DND-41 (cell line): ENCODE data around the gene CSRP1.

ENCODE experiments used
- ATAC-seq: fragments of 200-7000 bp; cut with Tn5 transposase; 3 replicates; pipeline ENCODE4 v1.9.1; 2021; ENCODE audit warnings: low read depth; ENCODE audit not compliant: insufficient read depth
- DNase-seq: peaks from one replicate; pipeline ENCODE4 v3.0.0-alpha.2; 2020
- H2AFZ ChIP-seq: 2 replicates; pipeline ENCODE4 v1.6.0; 2012; ENCODE audit warnings: low read depth, low read length
- H3K27ac ChIP-seq: 2 replicates; pipeline ENCODE4 v1.5.1; 2012; ENCODE audit warnings: low read length, inconsistent platforms
- H3K27me3 ChIP-seq: fragments of 200-600 bp; sonication (generic); 2 replicates; pipeline ENCODE4 v1.6.0; 2012; ENCODE audit warnings: low read length, mild to moderate bottlenecking, inconsistent platforms; ENCODE audit not compliant: insufficient read depth, poor library complexity
- H3K36me3 ChIP-seq: 2 replicates; pipeline ENCODE4 v1.5.1; 2012; ENCODE audit warnings: low read length, inconsistent platforms; ENCODE audit not compliant: insufficient read depth
- H3K4me1 ChIP-seq: 2 replicates; pipeline ENCODE4 v1.5.1; 2012; ENCODE audit warnings: mild to moderate bottlenecking, low read length; ENCODE audit not compliant: insufficient read depth
- H3K4me2 ChIP-seq: 2 replicates; pipeline ENCODE4 v1.6.0; 2012; ENCODE audit warnings: mild to moderate bottlenecking, moderate library complexity, low read length, inconsistent platforms; ENCODE audit not compliant: insufficient read depth
- H3K4me3 ChIP-seq, 2 experiments: fragments of 200-600 bp in 1 of 2; shearing (Covaris generic) in 1 of 2; 2 replicates each; pipeline ENCODE4 v1.5.1; 2012 to 2016; ENCODE audit warnings: inconsistent platforms in 2 of 2, low read length in 2 of 2, mild to moderate bottlenecking in 2 of 2, low read depth in 1 of 2, moderate library complexity in 1 of 2
- H3K79me2 ChIP-seq: 2 replicates; pipeline ENCODE4 v1.6.0; 2012; ENCODE audit warnings: low read length, inconsistent platforms; ENCODE audit not compliant: insufficient read depth
- H3K9ac ChIP-seq: 2 replicates; pipeline ENCODE4 v1.6.0; 2012; ENCODE audit warnings: low read depth, mild to moderate bottlenecking, inconsistent platforms, low read length, moderate library complexity
- H3K9me3 ChIP-seq: 2 replicates; pipeline ENCODE4 v1.5.1; 2012; ENCODE audit warnings: low read length, moderate library complexity, mild to moderate bottlenecking, inconsistent platforms; ENCODE audit not compliant: insufficient read depth, severe bottlenecking
- H4K20me1 ChIP-seq: 2 replicates; pipeline ENCODE4 v1.6.0; 2012; ENCODE audit warnings: low read length; ENCODE audit not compliant: insufficient read depth
- CTCF ChIP-seq: IDR thresholded peaks from 2 replicates; pipeline ENCODE4 v1.5.1; 2012; ENCODE audit warnings: borderline replicate concordance, low read length, moderate library complexity, mild to moderate bottlenecking; ENCODE audit not compliant: poor library complexity, severe bottlenecking; ENCODE audit errors: extremely low read depth
- EZH2 ChIP-seq: IDR thresholded peaks from 3 replicates; pipeline ENCODE4 v1.6.1; 2012; ENCODE audit warnings: borderline replicate concordance, low read depth, mild to moderate bottlenecking, moderate library complexity, low read length, inconsistent platforms; ENCODE audit not compliant: severe bottlenecking

Gene CSRP1

GRCh38 chr1:201490708-201491131, 16.2 kb downstream of the CSRP1 start:
- H3K79me2 ChIP-seq: no peaks in the 10 kb centered on the region
- TF ChIP-seq CTCF (no peak), EZH2 (no peak)
- no peak overlapping the region for H3K9ac ChIP-seq
- no peak overlapping the region for H3K4me3 ChIP-seq
- no peak overlapping the region for H3K4me2 ChIP-seq
- peaks cover 75% of the 10 kb centered on the region for H3K36me3 ChIP-seq
- no peaks in the 10 kb centered on the region for H3K9me3 ChIP-seq
- no peak overlapping the region for H3K27ac ChIP-seq
- DNase-seq: no peak
- H3K4me1 ChIP-seq: no peaks in the 10 kb centered on the region
- H2AFZ ChIP-seq: no peak overlapping the region
- H4K20me1 ChIP-seq: peaks cover 3% of the 10 kb centered on the region; the same call in 1 of the 2 replicates
- ATAC-seq: no peak
- no peaks in the 10 kb centered on the region for H3K27me3 ChIP-seq

GRCh38 chr1:201489643-201490261, 17.2 kb downstream of the CSRP1 start:
- no peak for ATAC-seq
- TF ChIP-seq EZH2 (no peak), CTCF (no peak)
- Histone ChIP-seq H3K4me2 (no peak overlapping the region), H3K79me2 (no peaks in the 10 kb centered on the region), H3K9me3 (no peaks in the 10 kb centered on the region), H4K20me1 (peaks cover 3% of the 10 kb centered on the region; the same call in 1 of the 2 replicates), H3K36me3 (peaks cover 75% of the 10 kb centered on the region), H3K27me3 (no peaks in the 10 kb centered on the region), H2AFZ (no peak overlapping the region), H3K4me1 (no peaks in the 10 kb centered on the region), H3K9ac (no peak overlapping the region), H3K27ac (no peak overlapping the region), H3K4me3 (no peak overlapping the region)
- no peak for DNase-seq

GRCh38 chr1:201488830-201489589, 17.9 kb downstream of the CSRP1 start:
- no peak overlapping the region for H3K4me3 ChIP-seq
- H2AFZ ChIP-seq: no peak overlapping the region
- H3K36me3 ChIP-seq: peaks cover 75% of the 10 kb centered on the region
- no peak overlapping the region for H3K27ac ChIP-seq
- H3K4me2 ChIP-seq: no peak overlapping the region
- ATAC-seq (no peak), DNase-seq (no peak)
- H3K4me1 ChIP-seq: no peaks in the 10 kb centered on the region
- TF ChIP-seq CTCF (no peak), EZH2 (no peak)
- H3K9ac ChIP-seq: no peak overlapping the region
- H3K79me2 ChIP-seq: no peaks in the 10 kb centered on the region
- H3K9me3 ChIP-seq: no peaks in the 10 kb centered on the region
- no peaks in the 10 kb centered on the region for H3K27me3 ChIP-seq
- peaks cover 3% of the 10 kb centered on the region; the same call in 1 of the 2 replicates for H4K20me1 ChIP-seq
